ENCODE data around the gene NF2.

The NF2 gene

GRCh38 chr22:29628996-29629902 lies 25.8 kb downstream of the NF2 start:
- Histone ChIP-seq H3K36me3 (ENCODE audit: insufficient read depth, low read length) (no peaks in the 10 kb centered on the region), H3K4me3 (ENCODE audit: low read length) (no peak overlapping the region), H2AFZ (ENCODE audit: low read depth, low read length) (no peak overlapping the region), H3K27me3 (ENCODE audit: insufficient read depth, low read length) (no peaks in the 10 kb centered on the region), H3K9me3 (ENCODE audit: low read length) (no peaks in the 10 kb centered on the region), H3K4me1 (ENCODE audit: insufficient read depth, low read length) (peaks cover 2% of the 10 kb centered on the region)

- Histone ChIP-seq H2AFZ (ENCODE audit: low read depth, low read length) (no peak overlapping the region), H3K27me3 (ENCODE audit: insufficient read depth, low read length) (no peaks in the 10 kb centered on the region), H3K9me3 (ENCODE audit: low read length) (no peaks in the 10 kb centered on the region)
These were observed 26.6 kb downstream of the NF2 start for GRCh38 chr22:29629903-29630516.

GRCh38 chr22:29630987-29631386 lies 27.6 kb downstream of the NF2 start:
- H3K36me3 ChIP-seq (ENCODE audit: insufficient read depth, low read length), result no peaks in the 10 kb centered on the region
- H3K4me1 ChIP-seq (ENCODE audit: insufficient read depth, low read length), result peaks cover 2% of the 10 kb centered on the region
- no peaks in the 10 kb centered on the region for H3K9me3 ChIP-seq (ENCODE audit: low read length)
- no peaks in the 10 kb centered on the region for H3K27me3 ChIP-seq (ENCODE audit: insufficient read depth, low read length)
- no peak overlapping the region for H2AFZ ChIP-seq (ENCODE audit: low read depth, low read length)
- no peak overlapping the region for H3K4me3 ChIP-seq (ENCODE audit: low read length)

More at GRCh38 chr22:29629903-29630516, 26.6 kb downstream of the NF2 start:
- Histone ChIP-seq H3K36me3 (ENCODE audit: insufficient read depth, low read length) (no peaks in the 10 kb centered on the region), H3K4me1 (ENCODE audit: insufficient read depth, low read length) (peaks cover 2% of the 10 kb centered on the region), H3K4me3 (ENCODE audit: low read length) (no peak overlapping the region)

- peaks cover 4% of the 10 kb centered on the region for H3K4me1 ChIP-seq (ENCODE audit: insufficient read depth, low read length)
These were observed 28.3 kb downstream of the NF2 start for GRCh38 chr22:29631725-29632124.

GRCh38 chr22:29632672-29633071 lies 29.2 kb downstream of the NF2 start:
- H3K4me1 ChIP-seq (ENCODE audit: insufficient read depth, low read length), result peaks cover 6% of the 10 kb centered on the region
- no peaks in the 10 kb centered on the region for H3K36me3 ChIP-seq (ENCODE audit: insufficient read depth, low read length)
- no peak overlapping the region for H3K4me3 ChIP-seq (ENCODE audit: low read length)
- H2AFZ ChIP-seq (ENCODE audit: low read depth, low read length), result no peak overlapping the region
- no peaks in the 10 kb centered on the region for H3K27me3 ChIP-seq (ENCODE audit: insufficient read depth, low read length)
- no peaks in the 10 kb centered on the region for H3K9me3 ChIP-seq (ENCODE audit: low read length)

More at GRCh38 chr22:29631725-29632124, 28.3 kb downstream of the NF2 start:
- H3K36me3 ChIP-seq (ENCODE audit: insufficient read depth, low read length), result no peaks in the 10 kb centered on the region
- no peak overlapping the region for H3K4me3 ChIP-seq (ENCODE audit: low read length)
- no peak overlapping the region for H2AFZ ChIP-seq (ENCODE audit: low read depth, low read length)
- H3K27me3 ChIP-seq (ENCODE audit: insufficient read depth, low read length), result no peaks in the 10 kb centered on the region
- H3K9me3 ChIP-seq (ENCODE audit: low read length), result no peaks in the 10 kb centered on the region

GRCh38 chr22:29633514-29634312 lies 30.3 kb downstream of the NF2 start:
- Histone ChIP-seq H3K4me3 (ENCODE audit: low read length) (no peak overlapping the region), H3K27me3 (ENCODE audit: insufficient read depth, low read length) (no peaks in the 10 kb centered on the region), H2AFZ (ENCODE audit: low read depth, low read length) (no peak overlapping the region), H3K4me1 (ENCODE audit: insufficient read depth, low read length) (peaks cover 6% of the 10 kb centered on the region), H3K9me3 (ENCODE audit: low read length) (no peaks in the 10 kb centered on the region), H3K36me3 (ENCODE audit: insufficient read depth, low read length) (peaks cover 3% of the 10 kb centered on the region)

GRCh38 chr22:29634847-29635246 lies 31.4 kb downstream of the NF2 start:
- H2AFZ ChIP-seq (ENCODE audit: low read depth, low read length), result no peak overlapping the region
- no peaks in the 10 kb centered on the region for H3K27me3 ChIP-seq (ENCODE audit: insufficient read depth, low read length)
- H3K4me3 ChIP-seq (ENCODE audit: low read length), result no peak overlapping the region
- peaks cover 6% of the 10 kb centered on the region for H3K4me1 ChIP-seq (ENCODE audit: insufficient read depth, low read length)
- peaks cover 5% of the 10 kb centered on the region for H3K36me3 ChIP-seq (ENCODE audit: insufficient read depth, low read length)
- H3K9me3 ChIP-seq (ENCODE audit: low read length), result no peaks in the 10 kb centered on the region

- H3K36me3 ChIP-seq (ENCODE audit: insufficient read depth, low read length), result peaks cover 5% of the 10 kb centered on the region
- no peaks in the 10 kb centered on the region for H3K27me3 ChIP-seq (ENCODE audit: insufficient read depth, low read length)
- H3K9me3 ChIP-seq (ENCODE audit: low read length), result no peaks in the 10 kb centered on the region
- no peak overlapping the region for H3K4me3 ChIP-seq (ENCODE audit: low read length)
- no peak overlapping the region for H2AFZ ChIP-seq (ENCODE audit: low read depth, low read length)
- H3K4me1 ChIP-seq (ENCODE audit: insufficient read depth, low read length), result peaks cover 6% of the 10 kb centered on the region
These were observed 32.4 kb downstream of the NF2 start for GRCh38 chr22:29635734-29636357.

- H3K4me1 ChIP-seq (ENCODE audit: insufficient read depth, low read length), result peaks cover 6% of the 10 kb centered on the region
- H3K4me3 ChIP-seq (ENCODE audit: low read length), result no peak overlapping the region
- H3K36me3 ChIP-seq (ENCODE audit: insufficient read depth, low read length), result peaks cover 9% of the 10 kb centered on the region
- H3K27me3 ChIP-seq (ENCODE audit: insufficient read depth, low read length), result no peaks in the 10 kb centered on the region
- H2AFZ ChIP-seq (ENCODE audit: low read depth, low read length), result no peak overlapping the region
- no peaks in the 10 kb centered on the region for H3K9me3 ChIP-seq (ENCODE audit: low read length)
These were observed 33.3 kb downstream of the NF2 start for GRCh38 chr22:29636751-29637150.

GRCh38 chr22:29637181-29637580 lies 33.7 kb downstream of the NF2 start:
- Histone ChIP-seq H3K4me1 (ENCODE audit: insufficient read depth, low read length) (peaks cover 6% of the 10 kb centered on the region), H3K27me3 (ENCODE audit: insufficient read depth, low read length) (no peaks in the 10 kb centered on the region), H3K9me3 (ENCODE audit: low read length) (no peaks in the 10 kb centered on the region), H2AFZ (ENCODE audit: low read depth, low read length) (no peak overlapping the region), H3K36me3 (ENCODE audit: insufficient read depth, low read length) (peaks cover 11% of the 10 kb centered on the region), H3K4me3 (ENCODE audit: low read length) (no peak overlapping the region)

- H3K4me3 ChIP-seq (ENCODE audit: low read length), result no peak overlapping the region
- H3K9me3 ChIP-seq (ENCODE audit: low read length), result peaks cover 2% of the 10 kb centered on the region
- peaks cover 6% of the 10 kb centered on the region for H3K4me1 ChIP-seq (ENCODE audit: insufficient read depth, low read length)
- no peak overlapping the region for H2AFZ ChIP-seq (ENCODE audit: low read depth, low read length)
- peaks cover 15% of the 10 kb centered on the region for H3K36me3 ChIP-seq (ENCODE audit: insufficient read depth, low read length)
- H3K27me3 ChIP-seq (ENCODE audit: insufficient read depth, low read length), result no peaks in the 10 kb centered on the region
These were observed 35.2 kb downstream of the NF2 start for GRCh38 chr22:29638678-29639077.

- Histone ChIP-seq H3K27me3 (ENCODE audit: insufficient read depth, low read length) (no peaks in the 10 kb centered on the region), H3K4me3 (ENCODE audit: low read length) (no peak overlapping the region), H3K4me1 (ENCODE audit: insufficient read depth, low read length) (peaks cover 4% of the 10 kb centered on the region), H3K36me3 (ENCODE audit: insufficient read depth, low read length) (peaks cover 15% of the 10 kb centered on the region), H2AFZ (ENCODE audit: low read depth, low read length) (no peak overlapping the region), H3K9me3 (ENCODE audit: low read length) (peaks cover 2% of the 10 kb centered on the region)
These were observed 35.7 kb downstream of the NF2 start for GRCh38 chr22:29639096-29639495.
